Gastroesophageal sphincter (tissue), 4 donors: ENCODE results near the gene KLF5. TPM values are rescaled to one million over a fixed set of nuclear protein-coding genes. Genes with fewer than 3 reads are reported as not detected.

Experiments used
- ATAC-seq: fragments of 150-250 bp; one replicate; pipeline ENCODE4 v1.9.1; 2016; ENCODE audit warnings: mild to moderate bottlenecking, moderate library complexity
- H3K27ac ChIP-seq, 4 donors: fragments of 200-600 bp; sonication (generic) in 3 of 4; 1 replicate in 3 of 4; 2 replicates in 1 of 4; pipeline ENCODE4 v1.5.1; 2016 to 2019
- H3K27me3 ChIP-seq: fragments of 200-600 bp; sonication (generic); one replicate; pipeline ENCODE4 v1.5.1; 2019
- H3K36me3 ChIP-seq, 2 donors: fragments of 200-600 bp; sonication (generic); one replicate each; pipeline ENCODE4 v1.5.1; 2019; ENCODE audit warnings: control low read depth in 1 of 2
- H3K4me1 ChIP-seq, 3 donors: fragments of 200-600 bp; sonication (generic); 1 replicate in 2 of 3; 2 replicates in 1 of 3; pipeline ENCODE4 v1.5.1; 2016 to 2019; ENCODE audit warnings: control low read depth in 2 of 3
- H3K4me3 ChIP-seq, 2 donors: fragments of 200-600 bp; sonication (generic); one replicate each; pipeline ENCODE4 v1.5.1; 2019; ENCODE audit warnings: mild to moderate bottlenecking in 1 of 2, moderate library complexity in 1 of 2
- H3K9me3 ChIP-seq, 3 donors: fragments of 200-600 bp; sonication (generic); one replicate each; pipeline ENCODE4 v1.5.1; 2017 to 2019; ENCODE audit warnings: control low read depth in 2 of 3
- EP300 ChIP-seq: sonication (generic); formaldehyde crosslinking; IDR thresholded peaks from one replicate; pipeline ENCODE4 v1.6.1; 2017; ENCODE audit warnings: antibody characterized with exemption, mild to moderate bottlenecking
- POLR2A ChIP-seq, 2 donors: fragments of 450-650 bp; IDR thresholded peaks; one replicate each; pipeline ENCODE4 v1.6.1; 2017; ENCODE audit warnings: antibody characterized with exemption in 2 of 2, mild to moderate bottlenecking in 2 of 2, moderate library complexity in 1 of 2
- POLR2AphosphoS5 ChIP-seq: sonication (generic); formaldehyde crosslinking; IDR thresholded peaks from one replicate; pipeline ENCODE4 v1.6.1; 2017; ENCODE audit warnings: antibody characterized with exemption
- WGBS, 2 donors: methylation state at CpG; one replicate each; pipeline ENCODE4 v1.1.5; 2018; ENCODE audit warnings: low coverage in 1 of 2; 5-methylcytosine and 5-hydroxymethylcytosine counted together
- total RNA-seq, 4 donors: library from RNA; depleted of rRNA; stranded (reverse); fragments of >200 nt; gene quantifications; one replicate each; pipeline ENCODE4 v1.1.0, GENCODE V29; 2016
- TF ChIP-seq, protein P1 (sequence below), 4 experiments: fragments of 200-600 bp in 2 of 4; fragments of 450-650 bp in 2 of 4; sonication (generic) in 1 of 4; IDR thresholded peaks; one replicate each; pipeline ENCODE4 v1.5.1; 2017 to 2019; ENCODE audit warnings: antibody characterized with exemption in 4 of 4, mild to moderate bottlenecking in 2 of 4, moderate library complexity in 2 of 4

The KLF5 gene
- total RNA-seq, 4 donors from 2014 or later, result 2.5 to 22.7 (median 4.9) TPM

DNA sequence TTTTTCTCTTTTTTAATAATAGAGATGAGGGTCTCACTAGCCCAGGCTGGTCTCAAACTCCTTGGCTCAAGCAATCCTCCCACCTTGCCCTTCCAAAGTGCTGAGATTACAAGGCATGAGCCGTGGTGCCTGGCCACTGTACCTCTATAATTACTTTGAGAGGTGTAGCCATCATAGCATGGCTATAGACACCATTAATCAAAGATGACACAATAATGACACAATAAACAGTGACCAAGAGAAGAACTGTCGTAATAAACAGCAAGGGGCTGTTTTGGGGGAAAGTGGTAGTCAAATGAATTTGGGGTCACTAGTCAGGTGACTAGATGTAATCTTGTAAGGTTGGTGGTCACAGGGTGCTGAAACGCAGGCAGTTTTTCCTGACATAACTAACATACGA lies 30.4 kb downstream of the KLF5 start:
- peaks cover 0 to 23% (median 0%) of the 10 kb centered on the region in 3 donors for H3K9me3 ChIP-seq
- no peaks in the 10 kb centered on the region for H3K27me3 ChIP-seq
- H3K36me3 ChIP-seq, result no peaks in the 10 kb centered on the region
- H3K27ac ChIP-seq, result no peak overlapping the region
- H3K4me3 ChIP-seq, result no peak overlapping the region
- no peak for ATAC-seq
- TF ChIP-seq POLR2AphosphoS5, result no peak
- TF ChIP-seq POLR2A (IDR thresholded peaks at IDR 0.05), result no peak
- TF ChIP-seq, protein P1, sequence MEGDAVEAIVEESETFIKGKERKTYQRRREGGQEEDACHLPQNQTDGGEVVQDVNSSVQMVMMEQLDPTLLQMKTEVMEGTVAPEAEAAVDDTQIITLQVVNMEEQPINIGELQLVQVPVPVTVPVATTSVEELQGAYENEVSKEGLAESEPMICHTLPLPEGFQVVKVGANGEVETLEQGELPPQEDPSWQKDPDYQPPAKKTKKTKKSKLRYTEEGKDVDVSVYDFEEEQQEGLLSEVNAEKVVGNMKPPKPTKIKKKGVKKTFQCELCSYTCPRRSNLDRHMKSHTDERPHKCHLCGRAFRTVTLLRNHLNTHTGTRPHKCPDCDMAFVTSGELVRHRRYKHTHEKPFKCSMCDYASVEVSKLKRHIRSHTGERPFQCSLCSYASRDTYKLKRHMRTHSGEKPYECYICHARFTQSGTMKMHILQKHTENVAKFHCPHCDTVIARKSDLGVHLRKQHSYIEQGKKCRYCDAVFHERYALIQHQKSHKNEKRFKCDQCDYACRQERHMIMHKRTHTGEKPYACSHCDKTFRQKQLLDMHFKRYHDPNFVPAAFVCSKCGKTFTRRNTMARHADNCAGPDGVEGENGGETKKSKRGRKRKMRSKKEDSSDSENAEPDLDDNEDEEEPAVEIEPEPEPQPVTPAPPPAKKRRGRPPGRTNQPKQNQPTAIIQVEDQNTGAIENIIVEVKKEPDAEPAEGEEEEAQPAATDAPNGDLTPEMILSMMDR (IDR thresholded peaks at IDR 0.05), result no peak
- no peak for TF ChIP-seq EP300
- WGBS, 2 donors, result 60 to 76% methylated on average over 3 to 4 of the region's 4 CpGs
- H3K4me1 ChIP-seq, result no peaks in the 10 kb centered on the region

DNA sequence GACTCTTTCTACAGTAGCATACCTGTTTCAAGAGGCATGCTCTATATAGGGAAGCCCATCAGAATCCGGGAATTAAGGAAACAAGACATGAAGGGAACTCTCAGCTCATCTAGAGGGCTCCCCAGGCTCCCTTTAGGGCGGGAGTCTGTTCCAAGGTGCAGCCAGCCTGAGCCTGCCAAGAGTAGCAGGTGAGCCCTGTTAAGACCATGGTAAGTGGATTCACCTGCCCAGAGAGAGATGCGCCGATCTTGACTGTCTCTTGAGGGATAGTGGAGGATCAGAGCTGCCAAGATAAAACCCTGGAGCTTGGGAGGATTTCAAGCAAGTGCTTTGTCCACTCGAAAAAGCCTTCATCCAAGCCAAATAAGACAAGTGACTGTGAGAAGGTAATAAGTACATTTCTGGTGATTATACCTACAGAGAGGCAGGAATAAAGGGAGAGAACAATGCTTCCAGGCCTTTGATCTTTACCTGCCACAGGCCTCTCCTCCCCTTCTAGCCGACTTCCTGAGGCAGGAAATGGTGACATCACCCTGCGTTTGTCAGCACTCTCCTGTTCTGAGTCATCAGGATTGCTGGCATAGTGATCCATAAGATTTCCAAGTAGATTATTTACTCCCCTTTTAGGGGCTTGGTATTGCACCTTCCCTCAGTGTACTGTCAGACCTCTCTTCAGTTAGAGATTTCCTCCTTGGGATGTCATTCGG lies 31.5 kb downstream of the KLF5 start:
- H3K4me3 ChIP-seq, result no peak overlapping the region
- no peaks in the 10 kb centered on the region for H3K36me3 ChIP-seq
- TF ChIP-seq POLR2A (IDR thresholded peaks at IDR 0.05) (no peak), POLR2AphosphoS5 (no peak), EP300 (no peak)
- no peaks in the 10 kb centered on the region for H3K4me1 ChIP-seq
- H3K27me3 ChIP-seq, result no peaks in the 10 kb centered on the region
- 60 to 74% methylated on average over 4 to 8 of the region's 8 CpGs for WGBS, 2 donors
- ATAC-seq, result no peak
- H3K27ac ChIP-seq, result no peak overlapping the region
- peaks cover 0 to 23% (median 0%) of the 10 kb centered on the region in 3 donors for H3K9me3 ChIP-seq

DNA sequence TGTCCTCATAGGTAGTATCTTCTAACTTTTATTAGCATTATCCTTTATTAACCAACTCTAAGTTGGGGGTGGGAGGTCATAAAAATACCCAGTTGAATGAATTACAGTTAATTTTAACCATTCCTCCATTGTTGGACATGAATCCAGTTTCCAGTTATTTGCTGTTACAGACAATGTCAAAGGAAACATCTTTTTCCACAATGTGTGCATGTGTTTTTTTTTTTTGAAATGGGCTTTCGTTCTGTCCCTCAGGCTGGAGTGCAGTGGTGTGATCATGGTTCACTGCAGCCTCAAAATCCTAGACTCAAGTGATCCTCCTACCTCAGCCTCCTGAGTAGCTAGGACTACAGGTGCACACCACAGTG lies 32.0 kb downstream of the KLF5 start:
- H3K36me3 ChIP-seq, result no peaks in the 10 kb centered on the region
- H3K27ac ChIP-seq, result no peak overlapping the region
- H3K9me3 ChIP-seq, result peaks cover 0 to 23% (median 0%) of the 10 kb centered on the region in 3 donors
- 28% methylated on average over 1 of the region's 1 CpG; no CpG with 5 or more reads in 1 of the 2 donors for WGBS, 2 donors
- no peak overlapping the region for H3K4me3 ChIP-seq
- no peaks in the 10 kb centered on the region for H3K27me3 ChIP-seq
- ATAC-seq, result no peak
- no peaks in the 10 kb centered on the region for H3K4me1 ChIP-seq
- TF ChIP-seq POLR2A (IDR thresholded peaks at IDR 0.05), result no peak
- TF ChIP-seq, protein P1 (IDR thresholded peaks at IDR 0.05), result no peak
- TF ChIP-seq POLR2AphosphoS5, result no peak
- TF ChIP-seq EP300, result no peak

DNA sequence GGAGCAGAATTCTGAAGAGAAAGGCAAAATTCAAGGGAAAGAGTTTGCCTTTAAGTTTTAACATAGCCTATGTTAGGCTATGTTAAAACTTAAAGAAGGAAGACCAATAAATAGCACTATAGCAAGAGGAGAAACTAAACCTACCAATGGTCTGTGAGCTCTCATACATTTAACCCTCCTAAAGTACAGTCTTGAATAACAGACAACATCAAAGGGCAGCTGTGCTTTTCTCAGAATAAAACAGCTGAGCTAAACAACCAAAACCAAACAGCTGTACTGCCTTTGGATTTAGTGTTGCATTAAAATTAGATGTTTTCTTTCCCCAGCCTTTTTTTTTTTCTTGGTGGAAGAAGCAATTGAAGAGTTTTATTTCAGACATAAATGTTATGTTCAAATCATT lies 34.0 kb downstream of the KLF5 start:
- Histone ChIP-seq H3K4me1 (no peaks in the 10 kb centered on the region), H3K4me3 (no peak overlapping the region), H3K9me3 (peaks cover 0 to 23% (median 0%) of the 10 kb centered on the region in 3 donors), H3K27me3 (no peaks in the 10 kb centered on the region), H3K27ac (no peak overlapping the region), H3K36me3 (no peaks in the 10 kb centered on the region)
- no peak for ATAC-seq
- TF ChIP-seq, protein P1 (IDR thresholded peaks at IDR 0.05), result no peak
- no peak for TF ChIP-seq POLR2A (IDR thresholded peaks at IDR 0.05)
- TF ChIP-seq POLR2AphosphoS5, result no peak
- no peak for TF ChIP-seq EP300

DNA sequence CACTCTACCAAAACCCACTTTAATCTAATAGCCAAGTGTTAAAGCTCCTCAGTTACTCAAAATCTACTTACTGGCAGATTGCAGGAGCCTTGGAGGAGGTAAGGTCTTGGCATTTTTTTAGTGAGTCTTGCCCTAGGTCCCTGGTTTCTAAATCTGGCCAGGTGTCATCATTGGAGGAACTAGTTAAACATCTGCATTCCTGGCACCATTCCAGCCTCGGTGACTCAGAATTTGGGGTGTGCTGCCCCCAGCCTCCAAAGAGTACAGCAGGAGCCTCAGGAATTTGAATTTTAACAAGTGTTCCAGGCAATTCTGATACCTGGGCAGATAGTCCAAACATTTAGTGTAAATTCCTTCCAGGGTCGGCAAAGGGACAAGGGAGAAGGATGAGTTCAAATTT lies 37.4 kb downstream of the KLF5 start:
- 62% methylated on average over 1 of the region's 2 CpGs; no CpG with 5 or more reads in 1 of the 2 donors for WGBS, 2 donors
- TF ChIP-seq, protein P1 (IDR thresholded peaks at IDR 0.05), result no peak
- TF ChIP-seq POLR2A (IDR thresholded peaks at IDR 0.05), result no peak
- no peak for TF ChIP-seq POLR2AphosphoS5
- no peak for TF ChIP-seq EP300
- H3K9me3 ChIP-seq, result no peaks in the 10 kb centered on the region
- H3K27ac ChIP-seq, result no peak overlapping the region
- no peak for ATAC-seq
- no peaks in the 10 kb centered on the region for H3K36me3 ChIP-seq
- no peaks in the 10 kb centered on the region for H3K27me3 ChIP-seq
- H3K4me1 ChIP-seq, result no peaks in the 10 kb centered on the region
- no peak overlapping the region for H3K4me3 ChIP-seq
